ENCODE data around the gene C5AR1. TPM values are rescaled to one million over a fixed set of nuclear protein-coding genes. Genes with fewer than 3 reads are reported as not detected.

The C5AR1 gene
- total and polyA plus RNA-seq, 9 of the 15 experiments (the other 6 are each of a cell fraction or from before 2014, with no cell fraction given) = 0.06 to 1.6 (median 0.28) TPM; not detected in 3

DNA sequence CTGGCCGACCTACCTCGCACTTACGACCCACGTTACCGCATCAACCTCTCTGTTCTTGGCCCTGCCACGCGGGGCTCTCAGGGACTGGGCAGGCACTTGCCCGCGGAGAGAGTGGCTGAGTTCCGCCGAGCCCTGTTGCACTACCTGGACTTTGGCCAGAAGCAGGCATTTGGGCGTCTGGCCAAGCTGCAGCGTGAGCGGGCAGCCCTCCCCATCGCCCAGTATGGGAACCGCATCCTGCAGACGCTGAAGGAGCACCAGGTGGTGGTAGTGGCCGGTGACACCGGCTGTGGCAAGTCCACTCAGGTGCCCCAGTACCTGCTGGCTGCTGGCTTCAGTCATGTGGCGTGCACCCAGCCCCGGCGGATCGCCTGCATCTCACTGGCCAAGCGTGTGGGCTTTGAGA lies 43.6 kb downstream of the C5AR1 start:
- BruUV-seq (replicated peaks) = no TSS peak
- peaks cover 61% of the 10 kb centered on the region for H3K79me2 ChIP-seq (ENCODE audit: control insufficient read depth, insufficient read depth, low read length)
- no peak for FAIRE-seq
- no peaks in the 10 kb centered on the region for H3K27me3 ChIP-seq (ENCODE audit: control insufficient read depth in 2 of 2, insufficient read depth in 2 of 2, low read length in 2 of 2)
- no peak overlapping the region for H3K4me2 ChIP-seq (ENCODE audit: insufficient read depth, low read length)
- in situ Hi-C loops (cut with MboI) (no loop called here), intact Hi-C loops (cut with micrococcal nuclease) (no loop called here)
- ATAC-seq = no peak
- TF ChIP-seq ZNF274 (IDR thresholded peaks at IDR 0.05; ENCODE audit: borderline replicate concordance, low read depth, low read length) = no peak
- 0 out of 2 replicates have a peak, but pooled peaks have one; percentile 32 for TF ChIP-seq POLR2G (IDR thresholded peaks at IDR 0.05; ENCODE audit: low read depth, low read length)
- TF ChIP-seq RBFOX2 (IDR thresholded peaks at IDR 0.05; ENCODE audit: low read depth, low read length) = peak; percentile 51
- ChIA-PET CTCF (ENCODE audit: low intra/inter-chr PET ratio) (no interaction called here), POLR2A (no interaction called here)
- no peaks in the 10 kb centered on the region for H3K9me3 ChIP-seq (replicated peaks; ENCODE audit: control insufficient read depth, insufficient read depth, low read depth, low read length)
- H3K36me3 ChIP-seq (ENCODE audit: control insufficient read depth, insufficient read depth, low read length) = peaks cover 74% of the 10 kb centered on the region
- H2AFZ ChIP-seq (ENCODE audit: low read depth, low read length) = no peak overlapping the region
- peaks cover 21 to 31% of the 10 kb centered on the region in 2 experiments for H3K4me1 ChIP-seq (replicated peaks in 1 of 2; ENCODE audit: control insufficient read depth in 2 of 2, insufficient read depth in 2 of 2, low read length in 2 of 2)
- DNase-seq (ENCODE audit: extremely low read depth in 1 of 4, low spot score in 3 of 4) = no peak
- no peak overlapping the region for H3K4me3 ChIP-seq
- H3K9me1 ChIP-seq (ENCODE audit: control insufficient read depth, insufficient read depth, low read length) = no peaks in the 10 kb centered on the region
- peak overlapping the region in 1 of 2 experiments; percentile 47; a peak in 1 of 4 replicates for H3K9ac ChIP-seq (ENCODE audit: insufficient read depth in 1 of 2, low read depth in 2 of 2, low read length in 2 of 2)
- H4K20me1 ChIP-seq (replicated peaks; ENCODE audit: control insufficient read depth, insufficient read depth, low read length) = peaks cover 3% of the 10 kb centered on the region; the same call in 1 of the 2 replicates
- 97% methylated on average over 19 of the region's 24 CpGs for WGBS (ENCODE audit: insufficient coverage, low coverage, missing lambda C conversion rate)
- H3K27ac ChIP-seq (ENCODE audit: extremely low read depth, low read depth, low read length) = no peak overlapping the region

DNA sequence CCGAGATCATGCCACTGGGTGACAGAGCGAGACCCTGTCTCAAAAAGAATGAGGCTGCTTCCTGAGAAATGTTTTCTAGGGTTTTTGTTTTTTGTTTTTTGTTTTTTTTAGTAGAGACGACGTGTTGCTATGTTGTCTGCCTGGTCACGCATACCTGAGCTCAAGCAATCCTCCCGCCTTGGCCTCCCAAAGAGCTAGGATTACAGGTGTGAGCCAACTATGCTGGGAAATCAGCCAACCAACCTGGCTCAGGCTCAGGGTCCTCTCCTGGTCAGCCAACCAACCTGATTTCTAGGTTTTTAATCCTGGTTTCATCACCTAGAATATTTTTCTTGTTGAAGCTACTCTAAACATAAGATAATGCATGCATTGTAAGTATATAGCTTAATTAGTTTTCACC lies 47.2 kb downstream of the C5AR1 start:
- H3K4me1 ChIP-seq (replicated peaks in 1 of 2; ENCODE audit: control insufficient read depth in 2 of 2, insufficient read depth in 2 of 2, low read length in 2 of 2) = peaks cover 3 to 12% of the 10 kb centered on the region in 2 experiments; a peak in 3 of 5 replicates
- no peaks in the 10 kb centered on the region for H3K27me3 ChIP-seq (ENCODE audit: control insufficient read depth in 2 of 2, insufficient read depth in 2 of 2, low read length in 2 of 2)
- ATAC-seq (no peak), DNase-seq (ENCODE audit: extremely low read depth in 1 of 4, low spot score in 3 of 4) (no peak), FAIRE-seq (no peak)
- H3K79me2 ChIP-seq (ENCODE audit: control insufficient read depth, insufficient read depth, low read length) = peaks cover 33% of the 10 kb centered on the region
- intact Hi-C loops (cut with micrococcal nuclease) (no loop called here), in situ Hi-C loops (cut with MboI) (no loop called here)
- no peak overlapping the region for H2AFZ ChIP-seq (ENCODE audit: low read depth, low read length)
- H3K9ac ChIP-seq (ENCODE audit: insufficient read depth in 1 of 2, low read depth in 2 of 2, low read length in 2 of 2) = no peak overlapping the region
- H3K9me3 ChIP-seq (replicated peaks; ENCODE audit: control insufficient read depth, insufficient read depth, low read depth, low read length) = no peaks in the 10 kb centered on the region
- H3K4me3 ChIP-seq = no peak overlapping the region
- no TSS peak for BruUV-seq (replicated peaks)
- peaks cover 96% of the 10 kb centered on the region for H3K36me3 ChIP-seq (ENCODE audit: control insufficient read depth, insufficient read depth, low read length)
- H3K27ac ChIP-seq (ENCODE audit: extremely low read depth, low read depth, low read length) = no peak overlapping the region
- H3K9me1 ChIP-seq (ENCODE audit: control insufficient read depth, insufficient read depth, low read length) = no peaks in the 10 kb centered on the region
- CTCF ChIA-PET (ENCODE audit: low intra/inter-chr PET ratio) = no interaction called here
- 88% methylated on average over 6 of the region's 6 CpGs for WGBS (ENCODE audit: insufficient coverage, low coverage, missing lambda C conversion rate)
- POLR2A ChIA-PET = interaction anchor here (0.6 kb wide), 1 partner anchor 83 kb away, joined by 3 read pairs; no protein-coding TSS in a partner anchor
- H3K4me2 ChIP-seq (ENCODE audit: insufficient read depth, low read length) = no peak overlapping the region
- peaks cover 3% of the 10 kb centered on the region; the same call in 1 of the 2 replicates for H4K20me1 ChIP-seq (replicated peaks; ENCODE audit: control insufficient read depth, insufficient read depth, low read length)
- TF ChIP-seq NR2C1 (IDR thresholded peaks at IDR 0.05) (no peak), NR2C1 (tag; IDR thresholded peaks at IDR 0.05) (no peak), TCFL5 (CRISPR knock-in tag; conservative IDR thresholded peaks at IDR 0.05) (no peak), NCOA2 (IDR thresholded peaks at IDR 0.05; ENCODE audit: partially characterized antibody in 2 of 2) (no peak), TAF9B (IDR thresholded peaks at IDR 0.05; ENCODE audit: partially characterized antibody) (no peak), MTA2 (IDR thresholded peaks at IDR 0.05; ENCODE audit: low read depth) (no peak), BACH1 (tag; IDR thresholded peaks at IDR 0.05) (no peak), NFRKB (IDR thresholded peaks at IDR 0.05; ENCODE audit: low read depth) (no peak), XRCC4 (IDR thresholded peaks at IDR 0.05; ENCODE audit: extremely low read depth, insufficient read depth, insufficient read length) (no peak), SIN3A (IDR thresholded peaks at IDR 0.05; ENCODE audit: borderline replicate concordance in 2 of 2, control insufficient read depth in 1 of 2, low read depth in 2 of 2, low read length in 2 of 2) (no peak), ZNF347 (CRISPR knock-in tag; IDR thresholded peaks at IDR 0.05; ENCODE audit: low read depth) (no peak), KLF6 (CRISPR knock-in tag; IDR thresholded peaks at IDR 0.05; ENCODE audit: borderline replicate concordance) (no peak), MXI1 (IDR thresholded peaks at IDR 0.05; ENCODE audit: low read depth, low read length) (no peak)

All from K562 (cell line).